ENCODE data around the gene SPATA46. TPM values are rescaled to one million over a fixed set of nuclear protein-coding genes. Genes with fewer than 3 reads are reported as not detected.

The SPATA46 gene
- polyA plus RNA-seq, 1 of the 3 experiments (the other 2 are of a cell fraction), result not detected

GRCh38 chr1:162412002-162412401, 35.3 kb upstream of the SPATA46 start, which contains the start of gene SH2D1B:
SH2D1B (minus strand) TSS chr1:162412136; CDS start chr1:162412016, 120 bp downstream.
- Histone ChIP-seq H3K79me2 (ENCODE audit: insufficient read depth) (no peaks in the 10 kb centered on the region), H3K9ac (no peak within 1 kb of the TSS), H3K27ac (ENCODE audit: low read depth in 2 of 2, low read length in 1 of 2) (no peak within 1 kb of the TSS), H3K36me3 (replicated peaks in 1 of 2; ENCODE audit: control insufficient read depth in 1 of 2, insufficient read depth in 2 of 2, low read length in 1 of 2) (no peaks in the 10 kb centered on the region), H3K27me3 (ENCODE audit: insufficient read depth) (no peaks in the 10 kb centered on the region; the same call in 1 of the 2 replicates), H3K4me3 (ENCODE audit: low read depth in 2 of 2, low read length in 1 of 2) (no peak within 1 kb of the TSS), H3K4me1 (ENCODE audit: control insufficient read depth in 1 of 2, insufficient read depth in 2 of 2, low read depth in 1 of 2, low read length in 1 of 2) (no peaks in the 10 kb centered on the region), H2AFZ (ENCODE audit: low read depth) (no peak within 1 kb of the TSS), H4K20me1 (ENCODE audit: insufficient read depth) (no peaks in the 10 kb centered on the region), H3F3A (replicated peaks; ENCODE audit: insufficient read depth) (no peaks in the 10 kb centered on the region), H3K9me3 (no peaks in the 10 kb centered on the region), H3K9me2 (no peaks in the 10 kb centered on the region), H3K4me2 (no peak within 1 kb of the TSS)
- TF ChIP-seq JUND (IDR thresholded peaks at IDR 0.05) (no peak), MXI1 (IDR thresholded peaks at IDR 0.05; ENCODE audit: low read depth, low read length) (no peak), ZBTB33 (IDR thresholded peaks at IDR 0.05; ENCODE audit: borderline replicate concordance, low read depth) (no peak), POLR2AphosphoS5 (IDR thresholded peaks at IDR 0.05; ENCODE audit: low read depth, low read length) (no peak), GABPA (IDR thresholded peaks at IDR 0.05; ENCODE audit: low read depth) (no peak), RXRA (IDR thresholded peaks at IDR 0.05; ENCODE audit: borderline replicate concordance, low read depth) (no peak), USF2 (IDR thresholded peaks at IDR 0.05; ENCODE audit: borderline replicate concordance, low read depth, low read length) (no peak), RFX5 (IDR thresholded peaks at IDR 0.05; ENCODE audit: low read length) (no peak), TCF12 (IDR thresholded peaks at IDR 0.05) (no peak), MAX (IDR thresholded peaks at IDR 0.05; ENCODE audit: low read depth) (no peak), EP300 (IDR thresholded peaks at IDR 0.05; ENCODE audit: borderline replicate concordance in 1 of 2, low read depth in 1 of 2, low read length in 1 of 2) (no peak), GATA2 (CRISPR knock-in tag; IDR thresholded peaks at IDR 0.05) (no peak), RAD21 (IDR thresholded peaks at IDR 0.05; ENCODE audit: low read length) (no peak), IRF3 (IDR thresholded peaks at IDR 0.05; ENCODE audit: low read depth, low read length) (no peak), TAF1 (IDR thresholded peaks at IDR 0.05; ENCODE audit: borderline replicate concordance, low read depth, low read length) (no peak), ELF1 (IDR thresholded peaks at IDR 0.05) (no peak), FOXM1 (IDR thresholded peaks at IDR 0.05; ENCODE audit: low read depth) (no peak), MEF2A (IDR thresholded peaks at IDR 0.05; ENCODE audit: borderline replicate concordance, low read depth) (no peak), SMC3 (IDR thresholded peaks at IDR 0.05; ENCODE audit: low read depth, low read length) (no peak)
- POLR2A ChIA-PET, result no interaction called here
- WGBS (ENCODE audit: low lambda C conversion rate), result 61% methylated on average over 3 of the region's 3 CpGs
- CTCF ChIA-PET, result no interaction called here
- no peak for DNase-seq
